Spleen (tissue), 7 donors: Measurements from ENCODE around the gene COQ10A.

Experiments used
- CTCF ChIP-seq, 11 experiments: fragments of 200-600 bp in 7 of 11; fragments of 450-650 bp in 4 of 11; sonication (generic) in 4 of 11; IDR thresholded peaks in 8 of 11; conservative IDR thresholded peaks in 3 of 11; 1 replicate in 7 of 11; 2 replicates in 4 of 11; pipeline versions ENCODE4 v1.4.0 to v1.8.0; 2016 to 2021; ENCODE audit warnings: antibody characterized with exemption in 11 of 11, inconsistent platforms in 4 of 11, mild to moderate bottlenecking in 1 of 11
- POLR2A ChIP-seq, 3 donors: fragments of 450-650 bp; IDR thresholded peaks; one replicate each; pipeline ENCODE4 v1.5.1; 2017; ENCODE audit warnings: antibody characterized with exemption in 3 of 3, mild to moderate bottlenecking in 1 of 3
- POLR2AphosphoS5 ChIP-seq, 3 donors: sonication (generic); formaldehyde crosslinking; IDR thresholded peaks; one replicate each; pipeline ENCODE4 v1.5.1; 2017; ENCODE audit warnings: antibody characterized with exemption in 3 of 3
- donor health status: DM: no; HTN: no; CAD: no; lungs with moderate emphysema.
- donor health status: DM: no; HTN: no; CAD: no.
- donor health status: DM: no; HTN: no; CAD: no.

- TF ChIP-seq CTCF (IDR thresholded peaks at IDR 0.05 in 8 of 11, conservative IDR thresholded peaks at IDR 0.05 in 3 of 11) (peak in 2 of 11 experiments; percentile 5 to 15), POLR2AphosphoS5 (IDR thresholded peaks at IDR 0.05) (no peak), POLR2A (IDR thresholded peaks at IDR 0.05) (no peak)
Observed at GRCh38 chr12:56271031-56271430, 4.3 kb downstream of the COQ10A start.
